ENCODE results near the gene EQTN. TPM values are rescaled to one million over a fixed set of nuclear protein-coding genes. Genes with fewer than 3 reads are reported as not detected.

EQTN gene
- total and polyA plus RNA-seq, 2 of the 8 experiments (the other 6 are each of a cell fraction or from before 2014, with no cell fraction given): 0.23 TPM; not detected in 1

DNA sequence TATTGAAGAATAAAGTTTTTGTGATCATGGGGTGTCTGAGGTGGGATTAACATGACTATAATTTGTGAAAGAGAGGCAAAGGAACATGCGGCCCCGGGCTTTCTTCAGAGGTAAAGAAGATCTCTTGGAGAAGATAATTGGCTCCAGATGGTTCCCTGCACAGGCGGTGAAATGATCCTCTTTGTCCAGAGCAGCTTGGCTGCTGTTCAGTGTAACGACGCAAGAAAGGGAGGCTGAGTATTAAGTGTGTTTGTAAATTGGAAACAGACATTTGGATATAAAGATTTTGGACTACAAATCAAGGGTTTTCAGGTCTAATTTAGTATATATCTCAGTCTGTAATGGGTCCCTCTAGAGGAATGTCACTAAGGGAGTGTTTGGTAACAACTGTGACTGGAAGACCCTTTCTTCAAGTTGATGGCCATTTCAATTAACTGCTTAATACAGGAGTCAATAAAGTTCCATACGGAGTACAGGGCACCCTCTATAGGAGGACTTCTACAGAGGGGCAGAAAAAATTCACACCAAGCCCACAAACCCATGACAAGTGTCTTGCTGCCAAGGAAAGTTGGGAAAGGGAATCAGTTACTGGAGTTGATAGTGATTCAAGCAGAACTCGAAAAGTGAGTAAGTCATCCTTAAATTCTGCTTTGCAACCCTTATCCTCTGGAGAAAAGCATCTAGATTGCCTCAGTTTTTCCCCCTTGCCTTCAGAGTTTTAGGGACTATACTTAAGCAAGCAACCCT is 4.1 kb downstream of the EQTN start (continued):
- TF ChIP-seq, protein P1, sequence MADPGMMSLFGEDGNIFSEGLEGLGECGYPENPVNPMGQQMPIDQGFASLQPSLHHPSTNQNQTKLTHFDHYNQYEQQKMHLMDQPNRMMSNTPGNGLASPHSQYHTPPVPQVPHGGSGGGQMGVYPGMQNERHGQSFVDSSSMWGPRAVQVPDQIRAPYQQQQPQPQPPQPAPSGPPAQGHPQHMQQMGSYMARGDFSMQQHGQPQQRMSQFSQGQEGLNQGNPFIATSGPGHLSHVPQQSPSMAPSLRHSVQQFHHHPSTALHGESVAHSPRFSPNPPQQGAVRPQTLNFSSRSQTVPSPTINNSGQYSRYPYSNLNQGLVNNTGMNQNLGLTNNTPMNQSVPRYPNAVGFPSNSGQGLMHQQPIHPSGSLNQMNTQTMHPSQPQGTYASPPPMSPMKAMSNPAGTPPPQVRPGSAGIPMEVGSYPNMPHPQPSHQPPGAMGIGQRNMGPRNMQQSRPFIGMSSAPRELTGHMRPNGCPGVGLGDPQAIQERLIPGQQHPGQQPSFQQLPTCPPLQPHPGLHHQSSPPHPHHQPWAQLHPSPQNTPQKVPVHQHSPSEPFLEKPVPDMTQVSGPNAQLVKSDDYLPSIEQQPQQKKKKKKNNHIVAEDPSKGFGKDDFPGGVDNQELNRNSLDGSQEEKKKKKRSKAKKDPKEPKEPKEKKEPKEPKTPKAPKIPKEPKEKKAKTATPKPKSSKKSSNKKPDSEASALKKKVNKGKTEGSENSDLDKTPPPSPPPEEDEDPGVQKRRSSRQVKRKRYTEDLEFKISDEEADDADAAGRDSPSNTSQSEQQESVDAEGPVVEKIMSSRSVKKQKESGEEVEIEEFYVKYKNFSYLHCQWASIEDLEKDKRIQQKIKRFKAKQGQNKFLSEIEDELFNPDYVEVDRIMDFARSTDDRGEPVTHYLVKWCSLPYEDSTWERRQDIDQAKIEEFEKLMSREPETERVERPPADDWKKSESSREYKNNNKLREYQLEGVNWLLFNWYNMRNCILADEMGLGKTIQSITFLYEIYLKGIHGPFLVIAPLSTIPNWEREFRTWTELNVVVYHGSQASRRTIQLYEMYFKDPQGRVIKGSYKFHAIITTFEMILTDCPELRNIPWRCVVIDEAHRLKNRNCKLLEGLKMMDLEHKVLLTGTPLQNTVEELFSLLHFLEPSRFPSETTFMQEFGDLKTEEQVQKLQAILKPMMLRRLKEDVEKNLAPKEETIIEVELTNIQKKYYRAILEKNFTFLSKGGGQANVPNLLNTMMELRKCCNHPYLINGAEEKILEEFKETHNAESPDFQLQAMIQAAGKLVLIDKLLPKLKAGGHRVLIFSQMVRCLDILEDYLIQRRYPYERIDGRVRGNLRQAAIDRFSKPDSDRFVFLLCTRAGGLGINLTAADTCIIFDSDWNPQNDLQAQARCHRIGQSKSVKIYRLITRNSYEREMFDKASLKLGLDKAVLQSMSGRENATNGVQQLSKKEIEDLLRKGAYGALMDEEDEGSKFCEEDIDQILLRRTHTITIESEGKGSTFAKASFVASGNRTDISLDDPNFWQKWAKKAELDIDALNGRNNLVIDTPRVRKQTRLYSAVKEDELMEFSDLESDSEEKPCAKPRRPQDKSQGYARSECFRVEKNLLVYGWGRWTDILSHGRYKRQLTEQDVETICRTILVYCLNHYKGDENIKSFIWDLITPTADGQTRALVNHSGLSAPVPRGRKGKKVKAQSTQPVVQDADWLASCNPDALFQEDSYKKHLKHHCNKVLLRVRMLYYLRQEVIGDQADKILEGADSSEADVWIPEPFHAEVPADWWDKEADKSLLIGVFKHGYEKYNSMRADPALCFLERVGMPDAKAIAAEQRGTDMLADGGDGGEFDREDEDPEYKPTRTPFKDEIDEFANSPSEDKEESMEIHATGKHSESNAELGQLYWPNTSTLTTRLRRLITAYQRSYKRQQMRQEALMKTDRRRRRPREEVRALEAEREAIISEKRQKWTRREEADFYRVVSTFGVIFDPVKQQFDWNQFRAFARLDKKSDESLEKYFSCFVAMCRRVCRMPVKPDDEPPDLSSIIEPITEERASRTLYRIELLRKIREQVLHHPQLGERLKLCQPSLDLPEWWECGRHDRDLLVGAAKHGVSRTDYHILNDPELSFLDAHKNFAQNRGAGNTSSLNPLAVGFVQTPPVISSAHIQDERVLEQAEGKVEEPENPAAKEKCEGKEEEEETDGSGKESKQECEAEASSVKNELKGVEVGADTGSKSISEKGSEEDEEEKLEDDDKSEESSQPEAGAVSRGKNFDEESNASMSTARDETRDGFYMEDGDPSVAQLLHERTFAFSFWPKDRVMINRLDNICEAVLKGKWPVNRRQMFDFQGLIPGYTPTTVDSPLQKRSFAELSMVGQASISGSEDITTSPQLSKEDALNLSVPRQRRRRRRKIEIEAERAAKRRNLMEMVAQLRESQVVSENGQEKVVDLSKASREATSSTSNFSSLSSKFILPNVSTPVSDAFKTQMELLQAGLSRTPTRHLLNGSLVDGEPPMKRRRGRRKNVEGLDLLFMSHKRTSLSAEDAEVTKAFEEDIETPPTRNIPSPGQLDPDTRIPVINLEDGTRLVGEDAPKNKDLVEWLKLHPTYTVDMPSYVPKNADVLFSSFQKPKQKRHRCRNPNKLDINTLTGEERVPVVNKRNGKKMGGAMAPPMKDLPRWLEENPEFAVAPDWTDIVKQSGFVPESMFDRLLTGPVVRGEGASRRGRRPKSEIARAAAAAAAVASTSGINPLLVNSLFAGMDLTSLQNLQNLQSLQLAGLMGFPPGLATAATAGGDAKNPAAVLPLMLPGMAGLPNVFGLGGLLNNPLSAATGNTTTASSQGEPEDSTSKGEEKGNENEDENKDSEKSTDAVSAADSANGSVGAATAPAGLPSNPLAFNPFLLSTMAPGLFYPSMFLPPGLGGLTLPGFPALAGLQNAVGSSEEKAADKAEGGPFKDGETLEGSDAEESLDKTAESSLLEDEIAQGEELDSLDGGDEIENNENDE (IDR thresholded peaks at IDR 0.05; ENCODE audit: insufficient replicate concordance, low read length): no peak
- TF ChIP-seq RBBP5 (IDR thresholded peaks at IDR 0.05; ENCODE audit: borderline replicate concordance, low read depth, low read length): no peak
- no peak for TF ChIP-seq CREB1 (IDR thresholded peaks at IDR 0.05)
- TF ChIP-seq TBP (IDR thresholded peaks at IDR 0.05; ENCODE audit: low read depth, low read length): no peak
- TF ChIP-seq CHD1 (IDR thresholded peaks at IDR 0.05; ENCODE audit: low read depth, low read length): no peak
- no peak for TF ChIP-seq RXRA (IDR thresholded peaks at IDR 0.05; ENCODE audit: insufficient read depth, low read depth, low read length)
- TF ChIP-seq EP300 (IDR thresholded peaks at IDR 0.05; ENCODE audit: borderline replicate concordance in 1 of 2, low read depth in 2 of 2, low read length in 2 of 2): no peak
- TF ChIP-seq, protein P2, sequence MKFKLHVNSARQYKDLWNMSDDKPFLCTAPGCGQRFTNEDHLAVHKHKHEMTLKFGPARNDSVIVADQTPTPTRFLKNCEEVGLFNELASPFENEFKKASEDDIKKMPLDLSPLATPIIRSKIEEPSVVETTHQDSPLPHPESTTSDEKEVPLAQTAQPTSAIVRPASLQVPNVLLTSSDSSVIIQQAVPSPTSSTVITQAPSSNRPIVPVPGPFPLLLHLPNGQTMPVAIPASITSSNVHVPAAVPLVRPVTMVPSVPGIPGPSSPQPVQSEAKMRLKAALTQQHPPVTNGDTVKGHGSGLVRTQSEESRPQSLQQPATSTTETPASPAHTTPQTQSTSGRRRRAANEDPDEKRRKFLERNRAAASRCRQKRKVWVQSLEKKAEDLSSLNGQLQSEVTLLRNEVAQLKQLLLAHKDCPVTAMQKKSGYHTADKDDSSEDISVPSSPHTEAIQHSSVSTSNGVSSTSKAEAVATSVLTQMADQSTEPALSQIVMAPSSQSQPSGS (IDR thresholded peaks at IDR 0.05; ENCODE audit: low read length): no peak
- no peak for TF ChIP-seq TAF1 (IDR thresholded peaks at IDR 0.05; ENCODE audit: low read depth, low read length)

Data from H1 (cell line).